Activated T-cell treated with anti-CD3 and anti-CD28 coated beads, Interleukin-2, amount 50 U/mL, for 24 hours (primary cell): ENCODE measurements around the gene TEX38.

Experiments used
- DNase-seq: peaks from one replicate; pipeline ENCODE4 v3.0.0-alpha.2; 2020
- H3K27ac Mint-ChIP-seq: 2 replicates; pipeline ENCODE4 v1.8.0; 2020; ENCODE audit warnings: mild to moderate bottlenecking, mixed read lengths
- H3K27me3 Mint-ChIP-seq: 2 replicates; pipeline ENCODE4 v1.8.0; 2020; ENCODE audit warnings: mixed read lengths
- H3K36me3 Mint-ChIP-seq: 2 replicates; pipeline ENCODE4 v1.8.0; 2020; ENCODE audit warnings: low read depth, mixed read lengths
- H3K4me1 Mint-ChIP-seq: 2 replicates; pipeline ENCODE4 v1.8.0; 2020; ENCODE audit warnings: low read depth, mixed read lengths
- H3K4me3 Mint-ChIP-seq: 2 replicates; pipeline ENCODE4 v1.8.0; 2020; ENCODE audit warnings: mild to moderate bottlenecking, moderate library complexity, mixed read lengths
- H3K9me3 Mint-ChIP-seq: 2 replicates; pipeline ENCODE4 v1.8.0; 2020; ENCODE audit warnings: mixed read lengths

Gene TEX38

DNA sequence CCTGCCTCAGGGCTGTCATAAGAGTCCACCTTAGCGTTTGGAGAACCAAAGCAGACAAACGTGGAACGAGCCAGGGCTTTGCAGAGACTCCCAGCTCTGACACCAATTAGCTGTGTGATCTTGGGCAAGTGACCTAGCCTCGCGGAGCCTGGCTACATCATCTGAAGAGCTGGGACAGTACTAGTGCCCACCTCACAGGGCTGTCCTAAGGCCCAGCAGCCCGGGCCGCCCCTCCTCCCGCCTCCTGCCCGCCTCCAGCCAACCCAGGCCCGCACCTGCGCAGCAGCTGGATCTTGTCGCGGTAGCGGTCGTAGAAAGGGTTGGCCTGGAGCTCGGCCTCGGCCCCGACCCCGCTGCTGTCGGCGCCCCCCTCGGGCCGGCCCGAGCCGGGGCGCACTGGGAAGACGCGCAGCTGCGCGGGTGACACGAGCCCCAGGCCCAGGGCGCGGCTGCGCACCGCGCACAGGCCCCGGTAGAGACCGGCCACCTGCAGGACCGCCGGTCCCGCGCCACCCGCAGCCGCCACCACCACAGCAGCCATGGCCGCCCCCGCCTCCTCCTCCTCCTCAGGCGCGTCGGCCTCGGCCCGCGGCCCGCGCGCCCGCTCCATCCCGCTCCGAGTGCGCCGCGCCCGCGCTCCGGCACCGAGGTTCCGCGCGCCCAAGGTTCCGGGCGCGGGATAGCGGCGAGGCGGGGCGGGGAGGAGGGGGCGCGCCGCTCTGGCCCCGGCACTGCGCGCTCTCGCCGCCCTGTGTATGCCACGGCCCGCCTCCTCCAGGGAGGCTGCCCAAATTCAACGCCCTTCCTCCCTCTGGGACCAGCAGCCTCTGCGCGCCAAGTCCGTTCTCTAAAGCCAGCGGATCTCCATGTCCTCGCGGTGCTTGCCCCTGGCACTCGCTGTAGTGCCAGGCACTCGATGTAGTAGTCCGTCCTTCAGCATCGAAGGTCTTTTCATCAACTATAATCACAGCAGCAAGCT is 3.6 kb upstream of the TEX38 start, which contains the start of gene ATPAF1:
TSS of gene ATPAF1 (minus strand) at position 583 of the 979 bp plus-strand sequence. CDS start at position 541, 42 bp downstream.
- H3K4me3 Mint-ChIP-seq: no peak within 1 kb of the TSS
- DNase-seq: peak; percentile 79
- no peaks in the 10 kb centered on the region for H3K9me3 Mint-ChIP-seq
- H3K4me1 Mint-ChIP-seq: peaks cover 20% of the 10 kb centered on the region
- H3K27ac Mint-ChIP-seq: peak within 1 kb of the TSS; percentile 10
- peaks cover 44% of the 10 kb centered on the region for H3K36me3 Mint-ChIP-seq
- no peaks in the 10 kb centered on the region for H3K27me3 Mint-ChIP-seq

- Mint-ChIP-seq H3K4me1 (peaks cover 26% of the 10 kb centered on the region), H3K27ac (no peak overlapping the region), H3K9me3 (no peaks in the 10 kb centered on the region), H3K4me3 (no peak overlapping the region), H3K27me3 (no peaks in the 10 kb centered on the region), H3K36me3 (peaks cover 44% of the 10 kb centered on the region)
- DNase-seq: no peak
These were observed 1.5 kb upstream of the TEX38 start for GRCh38 chr1:46670134-46670533.

DNA sequence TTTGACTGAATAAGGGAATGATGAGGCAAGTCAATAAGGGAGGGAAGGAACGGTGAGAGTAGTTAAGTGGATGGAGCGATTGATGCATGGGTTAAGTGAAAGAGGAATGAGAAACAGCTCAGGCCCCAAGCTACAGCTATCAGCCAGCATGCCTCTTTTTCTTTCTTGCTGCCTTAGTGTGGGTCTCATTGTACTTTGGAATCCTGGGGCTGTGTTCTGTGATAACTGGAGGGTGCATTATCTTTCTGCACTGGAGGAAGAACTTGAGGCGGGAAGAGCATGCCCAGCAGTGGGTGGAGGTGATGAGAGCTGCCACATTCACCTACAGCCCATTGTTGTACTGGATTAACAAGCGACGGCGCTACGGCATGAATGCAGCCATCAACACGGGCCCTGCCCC is 1.0 kb downstream of the TEX38 start:
- DNase-seq: no peak
- Mint-ChIP-seq H3K4me3 (no peak overlapping the region), H3K27ac (peak overlapping the region; percentile 54), H3K36me3 (peaks cover 54% of the 10 kb centered on the region), H3K4me1 (peaks cover 34% of the 10 kb centered on the region), H3K27me3 (no peaks in the 10 kb centered on the region), H3K9me3 (no peaks in the 10 kb centered on the region)

DNA sequence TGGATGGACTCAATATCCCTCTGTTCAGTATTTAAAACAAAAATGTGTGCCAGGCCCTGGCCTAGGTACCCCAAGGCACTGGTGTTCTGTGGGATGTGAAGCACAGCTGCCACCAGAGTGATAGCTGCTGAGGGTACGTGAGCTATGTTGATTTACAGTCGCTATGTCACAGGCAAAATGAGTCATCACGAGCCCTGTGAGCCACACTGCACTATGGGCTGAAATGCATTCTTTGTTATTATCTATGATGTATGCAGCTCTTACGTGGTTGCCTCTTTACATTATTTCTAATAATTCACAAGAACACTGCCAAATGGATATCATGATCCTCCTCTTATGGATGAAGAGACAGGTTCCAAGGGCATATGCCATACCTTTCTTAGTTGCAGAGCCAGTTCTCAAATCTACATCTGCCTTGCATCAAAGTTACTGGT is 2.1 kb downstream of the TEX38 start:
- Mint-ChIP-seq H3K27ac (peak overlapping the region; percentile 52), H3K4me1 (peaks cover 36% of the 10 kb centered on the region), H3K27me3 (no peaks in the 10 kb centered on the region), H3K36me3 (peaks cover 64% of the 10 kb centered on the region), H3K4me3 (no peak overlapping the region), H3K9me3 (no peaks in the 10 kb centered on the region)
- DNase-seq: peak; percentile 31

GRCh38 chr1:46675549-46676314 is 4.1 kb downstream of the TEX38 start:
- Mint-ChIP-seq H3K27me3 (no peaks in the 10 kb centered on the region), H3K9me3 (no peaks in the 10 kb centered on the region), H3K4me1 (peaks cover 36% of the 10 kb centered on the region), H3K36me3 (peaks cover 81% of the 10 kb centered on the region), H3K27ac (peak overlapping the region; percentile 89), H3K4me3 (no peak overlapping the region)
- no peak for DNase-seq

GRCh38 chr1:46676531-46676930 is 4.9 kb downstream of the TEX38 start:
- Mint-ChIP-seq H3K9me3 (no peaks in the 10 kb centered on the region), H3K36me3 (peaks cover 89% of the 10 kb centered on the region), H3K27ac (peak overlapping the region; percentile 89), H3K4me1 (peaks cover 36% of the 10 kb centered on the region), H3K27me3 (no peaks in the 10 kb centered on the region), H3K4me3 (no peak overlapping the region)
- DNase-seq: no peak

DNA sequence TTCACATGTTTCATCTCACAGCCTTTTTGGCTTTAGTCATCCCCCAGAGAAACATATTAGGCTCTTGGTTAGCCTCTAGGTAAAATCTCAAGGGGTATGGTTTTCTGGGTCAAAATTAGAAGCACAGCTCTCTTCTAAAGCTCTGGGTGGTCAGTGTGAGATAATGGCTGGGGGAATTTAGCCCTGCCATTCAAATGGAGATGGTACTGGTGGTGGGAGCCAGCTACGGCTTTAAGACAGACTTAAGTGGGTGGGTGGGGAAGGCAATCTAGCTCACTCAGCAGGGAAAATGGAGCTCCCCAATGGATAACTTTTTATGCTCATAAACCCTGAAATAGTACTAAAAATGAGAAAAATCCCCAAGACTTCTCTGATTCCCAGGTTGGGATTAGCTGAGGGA is 5.7 kb downstream of the TEX38 start:
- H3K36me3 Mint-ChIP-seq: peaks cover 96% of the 10 kb centered on the region

GRCh38 chr1:46679789-46680573 is 8.3 kb downstream of the TEX38 start:
- DNase-seq: no peak
- no peaks in the 10 kb centered on the region for H3K9me3 Mint-ChIP-seq
- H3K27ac Mint-ChIP-seq: no peak overlapping the region
- H3K36me3 Mint-ChIP-seq: peaks cover 95% of the 10 kb centered on the region
- no peaks in the 10 kb centered on the region for H3K27me3 Mint-ChIP-seq
- H3K4me1 Mint-ChIP-seq: peaks cover 31% of the 10 kb centered on the region
- no peak overlapping the region for H3K4me3 Mint-ChIP-seq

More for the DNA sequence above, 5.7 kb downstream of the TEX38 start:
- no peaks in the 10 kb centered on the region for H3K9me3 Mint-ChIP-seq
- DNase-seq: no peak
- no peaks in the 10 kb centered on the region for H3K27me3 Mint-ChIP-seq
- peaks cover 36% of the 10 kb centered on the region for H3K4me1 Mint-ChIP-seq
- H3K4me3 Mint-ChIP-seq: no peak overlapping the region
- H3K27ac Mint-ChIP-seq: peak overlapping the region; percentile 89

GRCh38 chr1:46681333-46682034 is 9.8 kb downstream of the TEX38 start:
- Mint-ChIP-seq H3K4me3 (no peak overlapping the region), H3K27me3 (no peaks in the 10 kb centered on the region), H3K9me3 (no peaks in the 10 kb centered on the region), H3K27ac (peak overlapping the region; percentile 16), H3K4me1 (peaks cover 19% of the 10 kb centered on the region), H3K36me3 (peaks cover 95% of the 10 kb centered on the region)
- no peak for DNase-seq

DNA sequence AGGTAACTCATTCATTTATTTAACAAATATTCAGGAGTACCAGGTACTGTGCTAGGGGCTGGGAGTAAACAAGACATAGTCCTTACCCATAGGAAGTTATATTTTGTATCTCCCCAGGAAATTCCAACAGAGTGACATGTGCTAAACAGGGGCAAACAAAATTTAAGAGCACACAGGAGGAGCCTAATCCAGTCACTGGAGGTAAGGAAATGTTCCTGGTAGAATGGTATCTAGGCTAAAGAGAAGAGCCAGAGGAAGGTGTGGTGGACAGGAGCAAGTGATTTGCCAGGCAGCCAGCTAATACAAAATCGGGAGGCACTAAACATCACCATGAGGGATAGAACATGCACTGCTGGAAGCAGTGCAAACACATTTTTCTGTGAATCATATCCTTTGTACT is 10.4 kb downstream of the TEX38 start:
- H3K36me3 Mint-ChIP-seq: peaks cover 95% of the 10 kb centered on the region
- H3K27me3 Mint-ChIP-seq: no peaks in the 10 kb centered on the region
- H3K9me3 Mint-ChIP-seq: no peaks in the 10 kb centered on the region
- H3K4me1 Mint-ChIP-seq: peaks cover 16% of the 10 kb centered on the region
- H3K27ac Mint-ChIP-seq: no peak overlapping the region
- H3K4me3 Mint-ChIP-seq: no peak overlapping the region
- no peak for DNase-seq

GRCh38 chr1:46684670-46685069 is 13.0 kb downstream of the TEX38 start:
- no peaks in the 10 kb centered on the region for H3K27me3 Mint-ChIP-seq
- H3K4me1 Mint-ChIP-seq: peaks cover 17% of the 10 kb centered on the region
- H3K27ac Mint-ChIP-seq: peak overlapping the region; percentile 60
- no peak overlapping the region for H3K4me3 Mint-ChIP-seq
- no peak for DNase-seq
- no peaks in the 10 kb centered on the region for H3K9me3 Mint-ChIP-seq
- H3K36me3 Mint-ChIP-seq: peaks cover 98% of the 10 kb centered on the region

DNA sequence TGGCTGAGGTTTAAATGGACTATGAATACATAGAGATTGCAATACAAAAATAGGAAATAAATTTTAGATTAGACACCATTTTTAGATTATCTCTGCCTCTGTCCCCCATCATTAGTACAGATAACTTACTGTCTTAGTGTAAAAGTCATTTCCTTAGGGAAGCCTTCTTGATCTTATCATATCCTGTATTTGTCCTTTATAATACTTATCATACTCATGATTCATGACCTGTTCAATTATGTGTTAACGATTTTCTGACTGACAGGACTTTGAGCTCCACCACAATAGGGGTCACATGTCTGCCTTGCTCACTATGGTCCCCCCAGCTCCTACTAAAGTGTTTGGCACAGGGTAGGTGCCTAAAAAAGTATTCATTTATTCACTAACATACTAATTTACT is 14.6 kb downstream of the TEX38 start:
- Mint-ChIP-seq H3K9me3 (no peaks in the 10 kb centered on the region), H3K4me1 (peaks cover 22% of the 10 kb centered on the region), H3K4me3 (no peak overlapping the region), H3K27me3 (no peaks in the 10 kb centered on the region), H3K36me3 (peaks cover 98% of the 10 kb centered on the region), H3K27ac (peak overlapping the region; percentile 58)
- DNase-seq: no peak

GRCh38 chr1:46687093-46687659 is 15.5 kb downstream of the TEX38 start:
- H3K27me3 Mint-ChIP-seq: no peaks in the 10 kb centered on the region
- H3K27ac Mint-ChIP-seq: peak overlapping the region; percentile 58
- no peak overlapping the region for H3K4me3 Mint-ChIP-seq
- peaks cover 98% of the 10 kb centered on the region for H3K36me3 Mint-ChIP-seq
- H3K9me3 Mint-ChIP-seq: no peaks in the 10 kb centered on the region
- no peak for DNase-seq
- H3K4me1 Mint-ChIP-seq: peaks cover 22% of the 10 kb centered on the region
